ENCODE results near the gene WDR38. TPM values are rescaled to one million over a fixed set of nuclear protein-coding genes. Genes with fewer than 3 reads are reported as not detected.

Gene WDR38
- total RNA-seq, 1 donor from 2014 or later, result not detected

DNA sequence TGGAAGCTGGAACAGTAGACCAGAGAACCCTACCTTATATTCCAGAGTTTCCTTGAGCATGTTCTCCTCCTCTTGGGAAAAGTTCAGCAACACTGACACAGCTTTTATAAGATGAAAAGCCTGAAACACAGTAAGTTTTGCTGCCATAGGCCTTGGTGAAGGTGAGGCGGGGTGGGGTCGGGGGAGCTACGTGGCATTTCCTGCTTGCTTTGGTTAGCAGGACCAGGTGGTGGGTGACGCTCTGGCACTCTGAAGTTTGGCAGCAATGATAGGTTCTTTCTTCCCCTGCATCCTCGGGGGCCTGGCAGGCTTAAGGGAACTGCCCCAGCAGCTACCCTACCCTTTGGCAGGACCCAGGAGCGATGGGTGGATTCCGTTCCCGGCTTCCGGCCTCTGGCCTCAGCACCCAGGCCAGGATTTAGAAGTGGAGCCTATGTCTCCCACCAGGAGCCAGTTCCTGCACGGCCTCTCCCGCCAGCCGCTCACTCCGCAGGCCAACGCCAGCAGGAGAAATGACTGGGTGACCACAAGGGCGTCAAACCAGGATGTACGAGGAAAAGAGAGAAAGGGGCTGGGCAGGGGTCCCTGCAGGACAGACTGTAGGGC is 28.0 kb downstream of the WDR38 start:
- TF ChIP-seq, protein P1, sequence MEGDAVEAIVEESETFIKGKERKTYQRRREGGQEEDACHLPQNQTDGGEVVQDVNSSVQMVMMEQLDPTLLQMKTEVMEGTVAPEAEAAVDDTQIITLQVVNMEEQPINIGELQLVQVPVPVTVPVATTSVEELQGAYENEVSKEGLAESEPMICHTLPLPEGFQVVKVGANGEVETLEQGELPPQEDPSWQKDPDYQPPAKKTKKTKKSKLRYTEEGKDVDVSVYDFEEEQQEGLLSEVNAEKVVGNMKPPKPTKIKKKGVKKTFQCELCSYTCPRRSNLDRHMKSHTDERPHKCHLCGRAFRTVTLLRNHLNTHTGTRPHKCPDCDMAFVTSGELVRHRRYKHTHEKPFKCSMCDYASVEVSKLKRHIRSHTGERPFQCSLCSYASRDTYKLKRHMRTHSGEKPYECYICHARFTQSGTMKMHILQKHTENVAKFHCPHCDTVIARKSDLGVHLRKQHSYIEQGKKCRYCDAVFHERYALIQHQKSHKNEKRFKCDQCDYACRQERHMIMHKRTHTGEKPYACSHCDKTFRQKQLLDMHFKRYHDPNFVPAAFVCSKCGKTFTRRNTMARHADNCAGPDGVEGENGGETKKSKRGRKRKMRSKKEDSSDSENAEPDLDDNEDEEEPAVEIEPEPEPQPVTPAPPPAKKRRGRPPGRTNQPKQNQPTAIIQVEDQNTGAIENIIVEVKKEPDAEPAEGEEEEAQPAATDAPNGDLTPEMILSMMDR (IDR thresholded peaks at IDR 0.05; ENCODE audit: unreplicated experiment), result no peak
- no peak overlapping the region for H3K4me3 Mint-ChIP-seq (ENCODE audit: low read depth)
- H3K36me3 Mint-ChIP-seq (ENCODE audit: insufficient read depth), result peaks cover 14% of the 10 kb centered on the region
- no peak for DNase-seq (ENCODE audit: low spot score, unreplicated experiment)
- no peaks in the 10 kb centered on the region for H3K9me3 Mint-ChIP-seq (ENCODE audit: low read depth)
- no peaks in the 10 kb centered on the region for H3K4me1 Mint-ChIP-seq (ENCODE audit: low read depth)
- H3K27ac Mint-ChIP-seq, result no peak overlapping the region
- H3K27me3 Mint-ChIP-seq, result no peaks in the 10 kb centered on the region

DNA sequence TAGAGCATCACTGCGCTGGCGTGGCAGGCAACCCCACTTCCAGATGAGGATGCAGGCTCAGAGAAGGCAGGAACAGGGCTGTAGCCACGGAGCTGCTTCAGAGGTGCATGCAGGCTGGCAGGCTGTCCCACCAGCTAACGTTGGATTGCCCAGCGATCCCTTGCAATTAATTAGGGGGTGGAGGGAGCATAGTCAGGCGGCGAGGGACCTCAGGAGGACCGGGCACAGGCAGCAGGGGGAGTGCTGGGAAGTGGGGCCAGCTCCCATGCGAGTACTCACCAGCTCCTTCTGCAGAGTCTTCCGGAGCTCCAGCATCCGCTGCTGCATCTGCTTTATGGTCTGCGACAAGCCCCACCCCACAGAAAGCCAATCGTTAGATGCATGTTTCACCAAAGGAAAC is 29.0 kb downstream of the WDR38 start:
- H3K9me3 Mint-ChIP-seq (ENCODE audit: low read depth), result no peaks in the 10 kb centered on the region
- DNase-seq (ENCODE audit: low spot score, unreplicated experiment), result no peak
- no peaks in the 10 kb centered on the region for H3K27me3 Mint-ChIP-seq
- TF ChIP-seq, protein P1 (IDR thresholded peaks at IDR 0.05; ENCODE audit: unreplicated experiment), result no peak
- H3K27ac Mint-ChIP-seq, result no peak overlapping the region
- peaks cover 13% of the 10 kb centered on the region for H3K36me3 Mint-ChIP-seq (ENCODE audit: insufficient read depth)
- H3K4me1 Mint-ChIP-seq (ENCODE audit: low read depth), result no peaks in the 10 kb centered on the region
- no peak overlapping the region for H3K4me3 Mint-ChIP-seq (ENCODE audit: low read depth)

DNA sequence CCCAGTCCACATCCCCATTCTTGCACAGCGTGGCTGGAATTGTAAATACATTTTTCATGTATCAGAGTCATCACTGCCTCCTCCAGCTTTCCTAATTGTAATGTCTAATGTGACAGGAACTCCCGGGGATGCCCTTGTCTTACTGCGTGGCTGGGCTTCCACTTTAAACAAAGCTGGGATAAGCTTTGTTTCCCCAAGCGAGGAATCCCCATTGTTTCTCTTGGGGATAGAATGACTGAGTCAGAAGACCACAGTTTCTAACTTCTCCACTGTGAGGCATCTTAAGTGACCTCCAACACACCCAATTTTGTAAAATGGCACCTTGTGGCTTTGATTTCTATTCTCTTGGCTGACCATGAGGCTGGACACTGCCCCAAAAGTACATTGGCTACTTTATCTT is 31.1 kb downstream of the WDR38 start:
- DNase-seq (ENCODE audit: low spot score, unreplicated experiment), result no peak
- H3K27me3 Mint-ChIP-seq, result no peaks in the 10 kb centered on the region
- H3K27ac Mint-ChIP-seq, result no peak overlapping the region
- TF ChIP-seq, protein P1 (IDR thresholded peaks at IDR 0.05; ENCODE audit: unreplicated experiment), result no peak
- no peaks in the 10 kb centered on the region for H3K4me1 Mint-ChIP-seq (ENCODE audit: low read depth)
- H3K36me3 Mint-ChIP-seq (ENCODE audit: insufficient read depth), result peaks cover 12% of the 10 kb centered on the region
- no peaks in the 10 kb centered on the region for H3K9me3 Mint-ChIP-seq (ENCODE audit: low read depth)
- H3K4me3 Mint-ChIP-seq (ENCODE audit: low read depth), result no peak overlapping the region

DNA sequence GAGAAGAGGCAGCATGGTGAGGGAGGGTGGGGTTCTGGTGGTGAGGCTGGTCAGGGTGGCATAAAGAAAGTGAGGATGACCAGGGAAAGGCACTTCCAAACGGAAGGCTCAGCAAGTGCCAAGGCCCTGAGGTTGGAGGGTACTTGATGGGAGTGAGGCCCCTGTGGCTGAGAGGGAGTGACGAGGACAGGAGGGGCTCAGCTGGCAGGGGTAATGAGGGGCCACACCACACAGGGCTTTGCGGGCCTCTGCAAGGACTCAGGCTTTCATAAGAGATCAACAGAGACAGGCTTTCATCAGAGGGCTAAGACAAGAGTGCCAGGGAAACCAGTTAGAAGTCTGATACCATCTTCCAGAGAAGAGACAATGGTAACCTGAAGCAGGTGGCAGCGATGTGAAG is 32.3 kb downstream of the WDR38 start:
- TF ChIP-seq, protein P1 (IDR thresholded peaks at IDR 0.05; ENCODE audit: unreplicated experiment), result no peak
- H3K9me3 Mint-ChIP-seq (ENCODE audit: low read depth), result no peaks in the 10 kb centered on the region

DNA sequence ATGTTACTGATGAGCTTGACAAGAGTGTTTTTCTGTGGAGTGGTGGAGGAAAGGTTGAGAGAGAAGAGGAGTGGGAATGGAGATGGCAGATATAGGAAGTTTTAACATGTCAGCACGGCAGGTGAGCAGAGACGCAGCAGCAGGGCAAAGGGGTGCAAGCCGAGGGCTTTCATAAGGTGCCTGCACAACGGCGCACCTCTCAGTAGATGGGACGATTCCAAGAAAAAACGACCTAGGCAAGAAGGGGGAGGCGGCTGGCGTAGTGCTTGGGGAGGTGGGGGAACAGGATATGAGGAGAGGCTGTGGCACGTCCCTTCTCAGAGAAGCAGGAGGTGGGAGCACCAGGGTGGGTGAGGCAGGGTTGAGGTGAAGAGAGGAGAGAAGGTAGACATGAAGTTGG is 33.2 kb downstream of the WDR38 start:
- Mint-ChIP-seq H3K27me3 (no peaks in the 10 kb centered on the region), H3K4me1 (ENCODE audit: low read depth) (no peaks in the 10 kb centered on the region), H3K9me3 (ENCODE audit: low read depth) (no peaks in the 10 kb centered on the region), H3K4me3 (ENCODE audit: low read depth) (no peak overlapping the region), H3K36me3 (ENCODE audit: insufficient read depth) (peaks cover 15% of the 10 kb centered on the region), H3K27ac (no peak overlapping the region)
- no peak for DNase-seq (ENCODE audit: low spot score, unreplicated experiment)
- TF ChIP-seq, protein P1 (IDR thresholded peaks at IDR 0.05; ENCODE audit: unreplicated experiment), result no peak

More for the DNA sequence above, 32.3 kb downstream of the WDR38 start:
- Mint-ChIP-seq H3K27me3 (no peaks in the 10 kb centered on the region), H3K27ac (no peak overlapping the region), H3K4me1 (ENCODE audit: low read depth) (no peaks in the 10 kb centered on the region), H3K4me3 (ENCODE audit: low read depth) (no peak overlapping the region), H3K36me3 (ENCODE audit: insufficient read depth) (peaks cover 15% of the 10 kb centered on the region)
- no peak for DNase-seq (ENCODE audit: low spot score, unreplicated experiment)

All from progenitor cell of endocrine pancreas (in vitro differentiated cells).